HG03378 (cell line): ENCODE data around the gene CDKN1A.

Experiments used
- ATAC-seq: cut with Tn5 transposase; IDR thresholded peaks from one replicate; pipeline ENCODE4 v1.9.1; 2021; ENCODE audit warnings: mild to moderate bottlenecking, moderate library complexity; ENCODE audit not compliant: unreplicated experiment

The CDKN1A gene

DNA sequence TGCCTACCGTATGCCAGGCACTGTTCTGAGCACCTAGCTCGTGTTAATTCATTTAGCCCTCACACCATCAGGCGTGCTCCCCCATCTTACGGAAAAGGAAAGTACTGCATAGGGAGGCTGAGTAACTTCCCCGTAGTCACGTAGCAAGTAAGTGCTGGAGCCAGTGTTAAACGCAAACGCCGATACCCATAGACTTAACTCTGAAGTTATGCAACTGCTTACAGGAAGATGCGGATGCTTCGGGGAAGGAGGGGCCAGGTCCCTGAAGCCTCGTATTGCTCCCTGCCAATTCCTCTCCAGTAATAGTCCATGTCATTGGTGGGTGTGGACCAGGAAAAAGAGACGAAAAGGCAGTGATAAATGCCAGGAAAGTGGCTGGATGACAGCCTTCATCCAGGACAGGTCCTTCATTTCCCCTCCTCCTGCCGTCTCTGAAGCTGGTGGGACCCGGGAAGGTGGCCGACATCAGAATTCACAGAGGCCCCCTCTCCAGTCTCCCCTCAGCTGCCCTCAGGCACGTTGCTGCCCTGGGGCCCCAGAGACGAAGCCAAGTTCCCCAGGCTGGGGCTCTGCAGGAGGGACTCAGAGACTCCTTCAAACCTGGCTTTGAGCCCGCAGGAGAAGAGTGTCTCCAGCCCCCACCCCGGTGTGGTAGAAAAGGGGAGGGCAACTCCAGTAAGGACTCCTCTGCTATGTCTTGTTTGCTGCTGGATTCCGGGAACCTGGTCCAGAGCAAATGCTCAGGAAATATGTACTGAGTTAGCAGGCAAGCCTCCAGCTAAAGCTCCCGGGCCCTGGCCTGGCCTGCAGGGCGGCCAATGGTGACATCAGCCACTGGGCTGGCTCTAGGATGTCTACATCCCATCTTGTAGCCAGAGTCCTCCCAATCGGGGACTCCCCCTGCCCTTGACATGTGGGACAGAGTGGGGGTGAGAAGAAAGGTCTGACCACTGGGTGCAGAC lies 56.9 kb downstream of the CDKN1A start:
- no peak for ATAC-seq
